Breast epithelium (tissue), 4 donors: Measurements from ENCODE around the gene IFIH1. TPM values are rescaled to one million over a fixed set of nuclear protein-coding genes. Genes with fewer than 3 reads are reported as not detected.

Experiments used
- DNase-seq, 2 donors: peaks; one replicate each; pipeline ENCODE4 v3.0.0-alpha.2; 2019; ENCODE audit warnings: low spot score in 2 of 2
- H3K27ac ChIP-seq, 2 donors: fragments of 200-600 bp; sonication (generic) in 1 of 2; one replicate each; pipeline ENCODE4 v1.5.1; 2016 to 2019; ENCODE audit warnings: mild to moderate bottlenecking in 1 of 2
- H3K27me3 ChIP-seq, 2 donors: fragments of 200-600 bp; sonication (generic) in 1 of 2; one replicate each; pipeline versions ENCODE4 v1.5.1 to v1.6.0; 2017 to 2019; ENCODE audit warnings: control low read depth in 1 of 2, mild to moderate bottlenecking in 1 of 2
- H3K36me3 ChIP-seq: fragments of 200-600 bp; one replicate; pipeline ENCODE4 v1.5.1; 2019
- H3K4me1 ChIP-seq, 2 donors: fragments of 200-600 bp; sonication (generic); one replicate each; pipeline ENCODE4 v1.5.1; 2016 to 2019; ENCODE audit warnings: control low read depth in 1 of 2
- H3K4me3 ChIP-seq, 3 donors: fragments of 200-600 bp; sonication (generic); 1 replicate in 2 of 3; 2 replicates in 1 of 3; pipeline ENCODE4 v1.5.1; 2016 to 2019; ENCODE audit warnings: mild to moderate bottlenecking in 3 of 3, moderate library complexity in 2 of 3
- H3K9me3 ChIP-seq, 2 donors: fragments of 200-600 bp; sonication (generic) in 1 of 2; one replicate each; pipeline ENCODE4 v1.5.1; 2016 to 2019; ENCODE audit warnings: control low read depth in 1 of 2
- POLR2A ChIP-seq: fragments of 450-650 bp; IDR thresholded peaks from one replicate; pipeline ENCODE4 v1.6.1; 2016; ENCODE audit warnings: antibody characterized with exemption, mild to moderate bottlenecking, moderate library complexity
- POLR2AphosphoS5 ChIP-seq, 3 donors: sonication (generic); formaldehyde crosslinking; IDR thresholded peaks; one replicate each; pipeline ENCODE4 v1.6.1; 2017; ENCODE audit warnings: antibody characterized with exemption in 3 of 3
- intact Hi-C: fragments of 100-400 bp; cut with DNase I; formaldehyde crosslinking; loops from one replicate; pipeline ENCODE4 v1.15.1; 2023; ENCODE audit warnings: low total_unique reads
- total RNA-seq, 3 donors: library from RNA; depleted of rRNA; stranded (reverse); fragments of >200 nt; gene quantifications; one replicate each; pipeline ENCODE4 v1.1.0, GENCODE V29; 2016
- TF ChIP-seq, protein P1 (sequence below), 3 donors: fragments of 450-650 bp; IDR thresholded peaks; one replicate each; pipeline ENCODE4 v1.5.1; 2016 to 2017; ENCODE audit warnings: antibody characterized with exemption in 3 of 3, mild to moderate bottlenecking in 3 of 3, moderate library complexity in 3 of 3

Gene IFIH1
- total RNA-seq, 3 donors from 2014 or later = 9.6 to 19.9 (median 13.1) TPM

DNA sequence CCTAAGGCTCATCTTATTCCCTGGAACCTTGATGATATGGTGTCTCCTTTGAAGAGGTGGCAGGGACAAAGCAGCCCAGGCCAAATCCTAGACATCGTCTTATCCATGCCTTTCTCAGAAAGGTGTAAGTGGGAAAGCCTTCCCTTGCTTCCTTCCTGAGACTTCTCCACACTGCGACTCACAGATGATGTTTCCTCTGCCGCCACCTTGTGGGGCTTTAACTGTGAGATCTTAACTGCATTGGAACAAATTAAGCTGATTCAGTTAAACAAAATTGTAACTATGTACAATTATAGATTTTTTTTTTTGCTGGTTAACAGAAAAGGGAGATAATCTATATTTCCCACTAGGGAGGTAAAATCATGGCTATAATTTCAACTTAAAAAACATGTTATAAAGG lies 15.5 kb upstream of the IFIH1 start:
- intact Hi-C loops = no loop called here
- Histone ChIP-seq H3K4me1 (no peaks in the 10 kb centered on the region), H3K4me3 (no peak overlapping the region), H3K9me3 (no peaks in the 10 kb centered on the region), H3K36me3 (no peaks in the 10 kb centered on the region), H3K27ac (no peak overlapping the region), H3K27me3 (no peaks in the 10 kb centered on the region)
- no peak for DNase-seq
- TF ChIP-seq POLR2A = no peak
- TF ChIP-seq, protein P1, sequence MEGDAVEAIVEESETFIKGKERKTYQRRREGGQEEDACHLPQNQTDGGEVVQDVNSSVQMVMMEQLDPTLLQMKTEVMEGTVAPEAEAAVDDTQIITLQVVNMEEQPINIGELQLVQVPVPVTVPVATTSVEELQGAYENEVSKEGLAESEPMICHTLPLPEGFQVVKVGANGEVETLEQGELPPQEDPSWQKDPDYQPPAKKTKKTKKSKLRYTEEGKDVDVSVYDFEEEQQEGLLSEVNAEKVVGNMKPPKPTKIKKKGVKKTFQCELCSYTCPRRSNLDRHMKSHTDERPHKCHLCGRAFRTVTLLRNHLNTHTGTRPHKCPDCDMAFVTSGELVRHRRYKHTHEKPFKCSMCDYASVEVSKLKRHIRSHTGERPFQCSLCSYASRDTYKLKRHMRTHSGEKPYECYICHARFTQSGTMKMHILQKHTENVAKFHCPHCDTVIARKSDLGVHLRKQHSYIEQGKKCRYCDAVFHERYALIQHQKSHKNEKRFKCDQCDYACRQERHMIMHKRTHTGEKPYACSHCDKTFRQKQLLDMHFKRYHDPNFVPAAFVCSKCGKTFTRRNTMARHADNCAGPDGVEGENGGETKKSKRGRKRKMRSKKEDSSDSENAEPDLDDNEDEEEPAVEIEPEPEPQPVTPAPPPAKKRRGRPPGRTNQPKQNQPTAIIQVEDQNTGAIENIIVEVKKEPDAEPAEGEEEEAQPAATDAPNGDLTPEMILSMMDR (IDR thresholded peaks at IDR 0.05) = no peak
- TF ChIP-seq POLR2AphosphoS5 (IDR thresholded peaks at IDR 0.05) = no peak

DNA sequence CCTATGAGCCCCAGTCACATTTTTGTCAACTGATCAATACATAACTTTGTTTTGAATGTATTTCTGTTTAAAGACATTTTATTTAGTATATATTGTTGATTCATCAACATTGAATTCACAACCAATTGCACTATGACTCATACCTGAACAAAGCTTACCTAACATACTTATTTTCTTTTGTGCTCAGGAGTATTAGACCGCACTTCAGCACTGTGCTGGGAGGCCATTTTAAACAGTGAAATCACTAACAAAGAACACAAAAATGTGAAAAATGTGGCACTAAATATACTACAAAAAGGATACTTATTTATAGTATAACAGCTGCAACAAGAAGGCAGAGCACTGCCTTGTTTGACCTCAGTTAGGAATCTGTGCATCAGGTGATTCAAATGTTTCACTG lies 12.4 kb upstream of the IFIH1 start:
- Histone ChIP-seq H3K4me1 (no peaks in the 10 kb centered on the region), H3K36me3 (no peaks in the 10 kb centered on the region), H3K9me3 (no peaks in the 10 kb centered on the region), H3K27ac (no peak overlapping the region), H3K27me3 (no peaks in the 10 kb centered on the region), H3K4me3 (no peak overlapping the region)
- DNase-seq = no peak
- intact Hi-C loops = no loop called here
- TF ChIP-seq POLR2A = no peak
- TF ChIP-seq POLR2AphosphoS5 (IDR thresholded peaks at IDR 0.05) = no peak
- TF ChIP-seq, protein P1 (IDR thresholded peaks at IDR 0.05) = no peak

DNA sequence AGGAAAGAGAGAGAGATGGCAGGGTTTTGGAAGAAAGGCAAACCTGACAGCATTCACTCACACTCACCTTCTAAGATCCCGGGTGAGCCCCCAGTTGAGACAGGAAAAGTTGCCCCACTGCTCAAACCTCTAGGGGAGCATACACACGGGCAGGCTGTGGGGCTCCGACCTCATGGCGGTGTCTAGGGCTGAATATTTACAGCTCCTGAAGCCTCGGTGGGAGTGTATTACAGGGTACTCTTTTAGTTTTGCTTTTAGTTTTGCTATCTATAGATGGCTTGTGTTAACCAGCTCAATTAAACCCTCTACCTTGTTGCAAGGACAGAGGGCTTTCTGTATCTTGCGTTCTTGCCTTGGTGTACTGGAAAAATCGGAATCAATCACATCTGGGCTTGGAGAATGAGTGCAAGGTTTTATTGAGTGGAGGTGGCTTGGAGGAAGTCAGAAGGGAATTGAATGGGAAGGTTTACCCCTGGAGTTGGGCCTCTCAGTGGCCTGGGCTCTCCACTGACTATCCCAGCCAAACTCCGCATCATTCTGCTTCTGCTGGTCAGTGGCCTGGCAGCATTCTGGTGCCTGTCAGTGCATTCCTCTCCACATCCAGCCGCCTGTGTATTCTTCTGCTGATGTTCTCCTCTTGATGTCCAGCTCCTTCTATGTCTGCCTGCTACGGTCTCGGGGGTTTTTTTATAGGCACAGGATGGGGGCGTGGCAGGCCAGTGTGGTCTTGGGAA lies 10.1 kb upstream of the IFIH1 start:
- no peak for DNase-seq
- Histone ChIP-seq H3K9me3 (no peaks in the 10 kb centered on the region), H3K4me3 (no peak overlapping the region), H3K27me3 (no peaks in the 10 kb centered on the region), H3K27ac (no peak overlapping the region), H3K36me3 (no peaks in the 10 kb centered on the region), H3K4me1 (no peaks in the 10 kb centered on the region)
- intact Hi-C loops = no loop called here
- TF ChIP-seq POLR2AphosphoS5 (IDR thresholded peaks at IDR 0.05) (no peak), POLR2A (no peak)
- TF ChIP-seq, protein P1 (IDR thresholded peaks at IDR 0.05) = no peak

DNA sequence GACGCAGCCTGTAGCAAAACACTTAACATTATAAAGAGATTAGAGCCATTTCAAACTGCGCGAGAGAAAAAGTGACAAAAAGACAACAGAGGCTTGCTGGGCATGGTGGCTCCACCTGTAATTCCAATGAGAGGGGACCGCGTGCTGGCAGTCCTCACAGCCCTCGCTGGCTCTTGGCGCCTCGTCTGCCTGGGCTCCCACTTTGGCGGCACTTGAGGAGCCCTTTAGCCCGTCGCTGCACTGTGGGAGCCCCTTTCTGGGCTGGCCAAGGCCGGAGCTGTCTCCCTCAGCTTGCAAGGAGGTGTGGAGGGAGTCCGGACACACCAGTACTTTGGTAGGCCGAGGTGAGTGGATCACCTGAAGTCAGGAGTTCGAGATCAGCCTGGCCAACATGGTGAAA lies 9.3 kb upstream of the IFIH1 start:
- no peaks in the 10 kb centered on the region for H3K9me3 ChIP-seq
- no peaks in the 10 kb centered on the region for H3K36me3 ChIP-seq
- intact Hi-C loops = no loop called here
- H3K27ac ChIP-seq = no peak overlapping the region
- TF ChIP-seq POLR2AphosphoS5 (IDR thresholded peaks at IDR 0.05) (no peak), POLR2A (no peak)
- TF ChIP-seq, protein P1 (IDR thresholded peaks at IDR 0.05) = no peak
- H3K4me3 ChIP-seq = no peak overlapping the region
- no peak for DNase-seq
- no peaks in the 10 kb centered on the region for H3K4me1 ChIP-seq
- H3K27me3 ChIP-seq = no peaks in the 10 kb centered on the region

DNA sequence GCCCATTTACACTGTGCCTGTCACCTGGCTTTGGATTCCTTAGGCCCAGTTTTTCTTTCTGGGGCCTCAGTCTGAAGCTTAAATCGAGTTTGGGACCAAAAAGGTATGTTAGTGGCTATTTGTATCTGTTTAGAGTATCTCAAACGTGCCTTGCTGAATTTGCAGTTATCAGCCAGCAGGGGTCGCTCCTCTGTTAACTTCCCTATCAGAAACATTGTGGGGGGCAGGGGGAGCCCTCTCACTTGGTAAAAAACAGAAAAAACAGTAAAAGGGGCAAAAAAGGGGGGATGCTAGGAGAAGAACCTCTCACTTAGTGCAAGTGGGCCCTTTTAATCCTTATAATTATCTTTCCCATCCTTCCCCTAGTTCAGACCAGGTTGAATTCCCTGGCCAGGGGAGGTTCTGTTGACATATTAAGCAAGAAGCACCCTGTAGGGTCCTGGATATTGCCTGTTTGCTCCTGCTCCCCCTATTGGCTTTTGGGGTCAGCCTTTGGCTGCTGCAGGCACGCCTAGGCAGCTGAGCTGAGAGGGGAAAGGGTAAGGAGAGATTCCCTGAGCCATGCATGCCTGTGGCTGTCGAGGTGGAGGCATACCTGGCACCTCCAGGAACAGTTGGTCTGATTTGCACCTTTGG lies 8.8 kb upstream of the IFIH1 start:
- no peaks in the 10 kb centered on the region for H3K27me3 ChIP-seq
- H3K27ac ChIP-seq = no peak overlapping the region
- H3K4me1 ChIP-seq = no peaks in the 10 kb centered on the region
- no peaks in the 10 kb centered on the region for H3K36me3 ChIP-seq
- no peaks in the 10 kb centered on the region for H3K9me3 ChIP-seq
- TF ChIP-seq POLR2A = no peak
- TF ChIP-seq, protein P1 (IDR thresholded peaks at IDR 0.05) = no peak
- TF ChIP-seq POLR2AphosphoS5 (IDR thresholded peaks at IDR 0.05) = no peak
- DNase-seq = no peak
- intact Hi-C loops = no loop called here
- H3K4me3 ChIP-seq = no peak overlapping the region
